ENCODE measurements around the gene CPLX1. TPM values are rescaled to one million over a fixed set of nuclear protein-coding genes. Genes with fewer than 3 reads are reported as not detected.

The CPLX1 gene
- total RNA-seq, 1 experiment from 2014 or later: 3.5 TPM

- no peak overlapping the region for H3K27ac Mint-ChIP-seq
- peaks cover 33% of the 10 kb centered on the region for H3K36me3 Mint-ChIP-seq
- ChIA-PET CTCF (no interaction called here), POLR2A (no interaction called here)
- ATAC-seq (no peak), DNase-seq (ENCODE audit: low spot score) (no peak)
- no peaks in the 10 kb centered on the region for H3K27me3 Mint-ChIP-seq (ENCODE audit: low read depth)
- no peak overlapping the region for H3K4me3 Mint-ChIP-seq
- no peaks in the 10 kb centered on the region for H3K4me1 Mint-ChIP-seq
- TF ChIP-seq GRHL2 (CRISPR knock-in tag; IDR thresholded peaks at IDR 0.05; ENCODE audit: insufficient replicate concordance, severe bottlenecking) (no peak), E2F5 (CRISPR knock-in tag; IDR thresholded peaks at IDR 0.05) (no peak), ZBTB43 (CRISPR knock-in tag; IDR thresholded peaks at IDR 0.05) (no peak), MYBL2 (CRISPR knock-in tag; IDR thresholded peaks at IDR 0.05) (no peak), ESRRA (CRISPR knock-in tag; IDR thresholded peaks at IDR 0.05; ENCODE audit: borderline replicate concordance) (no peak), KAT7 (CRISPR knock-in tag; IDR thresholded peaks at IDR 0.05; ENCODE audit: borderline replicate concordance) (no peak)
- TF ChIP-seq, protein P1, sequence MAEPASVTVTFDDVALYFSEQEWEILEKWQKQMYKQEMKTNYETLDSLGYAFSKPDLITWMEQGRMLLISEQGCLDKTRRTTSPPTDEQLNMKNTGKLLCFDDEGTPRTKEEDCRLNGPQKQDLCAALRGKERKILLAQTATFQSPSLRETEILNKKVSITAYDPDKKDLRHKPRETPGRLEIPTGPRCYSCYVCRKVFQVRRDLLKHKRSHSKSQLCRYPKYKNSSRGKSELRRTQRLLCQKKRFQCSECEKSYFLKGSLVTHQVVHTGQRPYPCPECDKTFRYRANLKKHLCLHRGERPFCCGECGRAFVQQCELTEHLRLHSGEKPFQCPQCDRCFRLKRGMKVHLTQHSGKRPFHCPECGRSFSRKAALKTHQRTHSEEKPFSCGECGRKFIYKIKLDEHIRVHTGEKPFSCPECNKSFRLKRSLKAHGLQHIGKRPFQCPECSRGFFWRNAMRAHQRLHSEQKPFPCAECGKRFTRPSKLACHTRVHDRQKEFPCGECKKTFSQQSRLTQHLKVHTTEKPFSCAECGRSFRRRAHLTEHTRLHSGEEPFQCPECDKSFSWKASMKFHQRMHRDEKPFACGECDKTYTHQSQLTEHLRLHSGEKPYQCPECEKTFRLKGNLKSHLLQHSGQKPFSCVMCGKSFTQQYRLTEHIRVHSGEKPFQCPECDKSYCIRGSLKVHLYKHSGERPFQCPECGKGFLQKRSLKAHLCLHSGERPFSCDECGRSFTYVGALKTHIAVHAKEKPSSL (CRISPR knock-in tag; conservative IDR thresholded peaks at IDR 0.05): no peak
- TF ChIP-seq, protein P2, sequence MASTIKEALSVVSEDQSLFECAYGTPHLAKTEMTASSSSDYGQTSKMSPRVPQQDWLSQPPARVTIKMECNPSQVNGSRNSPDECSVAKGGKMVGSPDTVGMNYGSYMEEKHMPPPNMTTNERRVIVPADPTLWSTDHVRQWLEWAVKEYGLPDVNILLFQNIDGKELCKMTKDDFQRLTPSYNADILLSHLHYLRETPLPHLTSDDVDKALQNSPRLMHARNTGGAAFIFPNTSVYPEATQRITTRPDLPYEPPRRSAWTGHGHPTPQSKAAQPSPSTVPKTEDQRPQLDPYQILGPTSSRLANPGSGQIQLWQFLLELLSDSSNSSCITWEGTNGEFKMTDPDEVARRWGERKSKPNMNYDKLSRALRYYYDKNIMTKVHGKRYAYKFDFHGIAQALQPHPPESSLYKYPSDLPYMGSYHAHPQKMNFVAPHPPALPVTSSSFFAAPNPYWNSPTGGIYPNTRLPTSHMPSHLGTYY (CRISPR knock-in tag; IDR thresholded peaks at IDR 0.05): no peak
- TF ChIP-seq, protein P3, sequence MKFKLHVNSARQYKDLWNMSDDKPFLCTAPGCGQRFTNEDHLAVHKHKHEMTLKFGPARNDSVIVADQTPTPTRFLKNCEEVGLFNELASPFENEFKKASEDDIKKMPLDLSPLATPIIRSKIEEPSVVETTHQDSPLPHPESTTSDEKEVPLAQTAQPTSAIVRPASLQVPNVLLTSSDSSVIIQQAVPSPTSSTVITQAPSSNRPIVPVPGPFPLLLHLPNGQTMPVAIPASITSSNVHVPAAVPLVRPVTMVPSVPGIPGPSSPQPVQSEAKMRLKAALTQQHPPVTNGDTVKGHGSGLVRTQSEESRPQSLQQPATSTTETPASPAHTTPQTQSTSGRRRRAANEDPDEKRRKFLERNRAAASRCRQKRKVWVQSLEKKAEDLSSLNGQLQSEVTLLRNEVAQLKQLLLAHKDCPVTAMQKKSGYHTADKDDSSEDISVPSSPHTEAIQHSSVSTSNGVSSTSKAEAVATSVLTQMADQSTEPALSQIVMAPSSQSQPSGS (CRISPR knock-in tag; IDR thresholded peaks at IDR 0.05; ENCODE audit: borderline replicate concordance, low read depth): no peak
- H3K9me3 Mint-ChIP-seq: peaks cover 3% of the 10 kb centered on the region; the same call in 1 of the 2 replicates
These were observed 77.5 kb downstream of the CPLX1 start for GRCh38 chr4:748461-748860.

DNA sequence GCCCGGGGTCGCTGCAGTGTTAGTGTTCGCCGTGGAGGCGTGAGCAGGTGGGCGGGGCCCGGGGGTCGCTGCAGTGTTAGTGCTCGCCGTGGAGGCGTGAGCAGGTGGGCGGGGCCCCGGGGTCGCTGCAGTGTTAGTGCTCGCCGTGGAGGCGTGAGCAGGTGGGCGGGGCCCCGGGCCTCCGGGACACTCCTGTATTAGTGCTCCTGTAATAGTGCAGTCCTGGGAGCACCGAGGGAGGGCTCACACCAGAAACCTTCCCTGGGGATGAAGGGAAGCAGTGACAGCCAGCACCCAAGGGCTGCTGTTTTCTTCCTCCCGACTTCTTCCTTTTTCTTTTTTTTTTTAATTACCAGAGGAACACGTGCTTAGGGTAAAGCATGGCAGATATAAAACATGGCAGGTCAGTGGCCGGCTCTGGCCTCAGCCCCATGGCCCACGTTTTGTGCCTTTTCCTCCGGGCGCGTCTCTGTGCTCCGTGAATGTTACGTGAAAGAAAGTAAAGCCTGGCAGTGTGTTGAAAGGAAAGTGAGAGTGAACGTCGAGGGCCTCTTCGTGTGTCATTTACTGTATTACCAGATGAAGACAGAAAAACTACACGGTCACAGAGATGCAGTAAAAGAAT lies 78.3 kb downstream of the CPLX1 start:
- H3K4me1 Mint-ChIP-seq: no peaks in the 10 kb centered on the region
- ChIA-PET CTCF (no interaction called here), POLR2A (no interaction called here)
- H3K4me3 Mint-ChIP-seq: no peak overlapping the region
- H3K27ac Mint-ChIP-seq: no peak overlapping the region; the same call in 1 of the 2 replicates
- DNase-seq (ENCODE audit: low spot score) (no peak), ATAC-seq (no peak)
- H3K36me3 Mint-ChIP-seq: peaks cover 34% of the 10 kb centered on the region
- no peaks in the 10 kb centered on the region for H3K27me3 Mint-ChIP-seq (ENCODE audit: low read depth)
- peaks cover 3% of the 10 kb centered on the region; the same call in 1 of the 2 replicates for H3K9me3 Mint-ChIP-seq
- TF ChIP-seq, protein P4, sequence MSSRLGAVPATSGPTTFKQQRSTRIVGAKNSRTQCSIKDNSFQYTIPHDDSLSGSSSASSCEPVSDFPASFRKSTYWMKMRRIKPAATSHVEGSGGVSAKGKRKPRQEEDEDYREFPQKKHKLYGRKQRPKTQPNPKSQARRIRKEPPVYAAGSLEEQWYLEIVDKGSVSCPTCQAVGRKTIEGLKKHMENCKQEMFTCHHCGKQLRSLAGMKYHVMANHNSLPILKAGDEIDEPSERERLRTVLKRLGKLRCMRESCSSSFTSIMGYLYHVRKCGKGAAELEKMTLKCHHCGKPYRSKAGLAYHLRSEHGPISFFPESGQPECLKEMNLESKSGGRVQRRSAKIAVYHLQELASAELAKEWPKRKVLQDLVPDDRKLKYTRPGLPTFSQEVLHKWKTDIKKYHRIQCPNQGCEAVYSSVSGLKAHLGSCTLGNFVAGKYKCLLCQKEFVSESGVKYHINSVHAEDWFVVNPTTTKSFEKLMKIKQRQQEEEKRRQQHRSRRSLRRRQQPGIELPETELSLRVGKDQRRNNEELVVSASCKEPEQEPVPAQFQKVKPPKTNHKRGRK (CRISPR knock-in tag; IDR thresholded peaks at IDR 0.05; ENCODE audit: borderline replicate concordance): no peak
- TF ChIP-seq FOXK1 (CRISPR knock-in tag; IDR thresholded peaks at IDR 0.05): no peak
- no peak for TF ChIP-seq AR (CRISPR knock-in tag; IDR thresholded peaks at IDR 0.05)
- TF ChIP-seq MLX (CRISPR knock-in tag; IDR thresholded peaks at IDR 0.05): no peak
- no peak for TF ChIP-seq JAZF1 (CRISPR knock-in tag; IDR thresholded peaks at IDR 0.05)
- no peak for TF ChIP-seq NFE2L1 (CRISPR knock-in tag; IDR thresholded peaks at IDR 0.05)
- no peak for TF ChIP-seq ZNF416 (CRISPR knock-in tag; IDR thresholded peaks at IDR 0.05)
- TF ChIP-seq, protein P5, sequence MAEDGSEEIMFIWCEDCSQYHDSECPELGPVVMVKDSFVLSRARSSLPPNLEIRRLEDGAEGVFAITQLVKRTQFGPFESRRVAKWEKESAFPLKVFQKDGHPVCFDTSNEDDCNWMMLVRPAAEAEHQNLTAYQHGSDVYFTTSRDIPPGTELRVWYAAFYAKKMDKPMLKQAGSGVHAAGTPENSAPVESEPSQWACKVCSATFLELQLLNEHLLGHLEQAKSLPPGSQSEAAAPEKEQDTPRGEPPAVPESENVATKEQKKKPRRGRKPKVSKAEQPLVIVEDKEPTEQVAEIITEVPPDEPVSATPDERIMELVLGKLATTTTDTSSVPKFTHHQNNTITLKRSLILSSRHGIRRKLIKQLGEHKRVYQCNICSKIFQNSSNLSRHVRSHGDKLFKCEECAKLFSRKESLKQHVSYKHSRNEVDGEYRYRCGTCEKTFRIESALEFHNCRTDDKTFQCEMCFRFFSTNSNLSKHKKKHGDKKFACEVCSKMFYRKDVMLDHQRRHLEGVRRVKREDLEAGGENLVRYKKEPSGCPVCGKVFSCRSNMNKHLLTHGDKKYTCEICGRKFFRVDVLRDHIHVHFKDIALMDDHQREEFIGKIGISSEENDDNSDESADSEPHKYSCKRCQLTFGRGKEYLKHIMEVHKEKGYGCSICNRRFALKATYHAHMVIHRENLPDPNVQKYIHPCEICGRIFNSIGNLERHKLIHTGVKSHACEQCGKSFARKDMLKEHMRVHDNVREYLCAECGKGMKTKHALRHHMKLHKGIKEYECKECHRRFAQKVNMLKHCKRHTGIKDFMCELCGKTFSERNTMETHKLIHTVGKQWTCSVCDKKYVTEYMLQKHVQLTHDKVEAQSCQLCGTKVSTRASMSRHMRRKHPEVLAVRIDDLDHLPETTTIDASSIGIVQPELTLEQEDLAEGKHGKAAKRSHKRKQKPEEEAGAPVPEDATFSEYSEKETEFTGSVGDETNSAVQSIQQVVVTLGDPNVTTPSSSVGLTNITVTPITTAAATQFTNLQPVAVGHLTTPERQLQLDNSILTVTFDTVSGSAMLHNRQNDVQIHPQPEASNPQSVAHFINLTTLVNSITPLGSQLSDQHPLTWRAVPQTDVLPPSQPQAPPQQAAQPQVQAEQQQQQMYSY (CRISPR knock-in tag; IDR thresholded peaks at IDR 0.05): no peak
- TF ChIP-seq ETV6 (CRISPR knock-in tag; IDR thresholded peaks at IDR 0.05): no peak
